ENCODE results near the gene SCIN. TPM values are rescaled to one million over a fixed set of nuclear protein-coding genes. Genes with fewer than 3 reads are reported as not detected.
A peak's percentile ranks its signal among the peaks of the same experiment; 100 is the strongest.

Gene SCIN
- total and polyA plus RNA-seq, 11 donors: 0.01 to 1.7 (median 0.87) TPM; not detected in 5

DNA sequence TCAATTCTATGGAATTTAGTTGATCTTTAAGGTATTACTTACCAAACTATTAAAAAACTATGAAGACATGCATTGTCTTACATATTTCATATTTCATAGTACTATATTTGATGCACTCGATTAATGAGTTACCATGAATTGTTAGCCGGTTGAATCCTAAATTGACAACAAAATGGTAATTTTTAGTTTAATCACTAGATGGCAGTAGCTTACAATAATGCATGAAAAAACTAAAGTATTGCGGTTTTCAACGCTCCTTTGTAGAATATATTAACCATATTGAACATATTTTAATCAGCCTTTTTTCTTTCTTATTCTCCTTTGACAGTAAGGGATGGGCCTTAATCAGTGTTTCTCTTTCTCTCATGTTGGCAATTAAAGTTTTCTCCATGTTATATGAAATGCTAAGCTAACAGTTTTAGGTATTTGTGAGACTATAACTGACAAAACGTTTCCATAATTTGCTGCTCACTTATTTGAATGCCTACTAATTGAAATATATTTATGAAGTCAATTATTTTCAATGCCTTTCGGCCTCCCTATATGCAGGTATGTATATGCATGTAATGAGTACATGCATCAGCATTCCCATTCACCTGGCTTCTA lies 68.4 kb downstream of the SCIN start:
- peak in 2 of 4 donors; percentile 36 to 67 for ATAC-seq
- no peaks in the 10 kb centered on the region for H3K9me3 ChIP-seq
- intact Hi-C loops (cut with DNase I): loop anchor here (1.0 to 10.0 kb wide), 10 partner anchors 43 to 624 kb away; partner anchors contain the start of gene ARL4A (in 1 of the 10)
- no peaks in the 10 kb centered on the region for H3K36me3 ChIP-seq
- peaks cover 0 to 5% (median 0%) of the 10 kb centered on the region in 9 donors for H3K27me3 ChIP-seq
- no peak for TF ChIP-seq POLR2A (IDR thresholded peaks at IDR 0.05)
- TF ChIP-seq, protein P1, sequence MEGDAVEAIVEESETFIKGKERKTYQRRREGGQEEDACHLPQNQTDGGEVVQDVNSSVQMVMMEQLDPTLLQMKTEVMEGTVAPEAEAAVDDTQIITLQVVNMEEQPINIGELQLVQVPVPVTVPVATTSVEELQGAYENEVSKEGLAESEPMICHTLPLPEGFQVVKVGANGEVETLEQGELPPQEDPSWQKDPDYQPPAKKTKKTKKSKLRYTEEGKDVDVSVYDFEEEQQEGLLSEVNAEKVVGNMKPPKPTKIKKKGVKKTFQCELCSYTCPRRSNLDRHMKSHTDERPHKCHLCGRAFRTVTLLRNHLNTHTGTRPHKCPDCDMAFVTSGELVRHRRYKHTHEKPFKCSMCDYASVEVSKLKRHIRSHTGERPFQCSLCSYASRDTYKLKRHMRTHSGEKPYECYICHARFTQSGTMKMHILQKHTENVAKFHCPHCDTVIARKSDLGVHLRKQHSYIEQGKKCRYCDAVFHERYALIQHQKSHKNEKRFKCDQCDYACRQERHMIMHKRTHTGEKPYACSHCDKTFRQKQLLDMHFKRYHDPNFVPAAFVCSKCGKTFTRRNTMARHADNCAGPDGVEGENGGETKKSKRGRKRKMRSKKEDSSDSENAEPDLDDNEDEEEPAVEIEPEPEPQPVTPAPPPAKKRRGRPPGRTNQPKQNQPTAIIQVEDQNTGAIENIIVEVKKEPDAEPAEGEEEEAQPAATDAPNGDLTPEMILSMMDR (IDR thresholded peaks at IDR 0.05): peak; percentile 55 to 86 (median 68)
- H3K4me1 ChIP-seq: peaks cover 0 to 14% (median 0%) of the 10 kb centered on the region in 12 donors
- no peak overlapping the region for H3K4me3 ChIP-seq
- no peak for DNase-seq
- H3K27ac ChIP-seq: no peak overlapping the region
- WGBS, 4 donors: 17 to 23% (median 20%) methylated on average over 6 of the region's 6 CpGs

DNA sequence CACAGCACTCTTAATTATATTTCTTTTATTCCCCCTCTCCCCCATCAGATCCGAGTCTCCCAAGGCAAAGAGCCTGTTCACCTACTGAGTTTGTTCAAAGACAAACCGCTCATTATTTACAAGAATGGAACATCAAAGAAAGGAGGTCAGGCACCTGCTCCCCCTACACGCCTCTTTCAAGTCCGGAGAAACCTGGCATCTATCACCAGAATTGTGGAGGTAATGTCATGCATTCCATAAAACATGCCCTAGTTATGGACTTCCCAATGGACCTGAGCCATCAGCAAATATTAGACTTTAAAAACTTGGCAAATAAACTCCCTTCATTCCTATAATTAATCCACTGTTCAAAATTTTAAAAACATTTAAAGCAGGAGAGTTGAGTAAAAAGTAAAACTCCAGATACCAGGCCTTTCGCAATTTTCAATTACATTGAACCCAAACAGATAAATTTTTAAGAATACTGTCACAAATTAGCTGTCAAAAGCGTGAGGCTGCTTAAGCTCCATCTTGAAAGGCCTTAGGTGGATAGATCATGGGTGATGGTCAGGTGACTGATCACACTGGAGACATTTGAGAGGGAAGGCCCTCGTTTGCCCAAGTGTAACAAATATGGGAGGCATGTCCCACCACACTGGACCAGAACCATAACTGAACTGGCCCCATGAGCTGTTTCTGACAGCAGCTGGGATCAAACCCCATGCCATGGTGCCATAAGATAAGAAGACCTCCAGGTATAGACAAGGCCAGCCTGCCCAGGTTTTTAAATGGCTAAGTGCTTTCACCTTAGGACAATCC lies 70.0 kb downstream of the SCIN start:
- H3K27ac ChIP-seq: no peak overlapping the region
- peaks cover 0 to 14% (median 0%) of the 10 kb centered on the region in 12 donors for H3K4me1 ChIP-seq
- TF ChIP-seq, protein P1 (IDR thresholded peaks at IDR 0.05): no peak
- TF ChIP-seq POLR2A (IDR thresholded peaks at IDR 0.05): no peak
- no peaks in the 10 kb centered on the region for H3K9me3 ChIP-seq
- WGBS, 4 donors: 86 to 94% (median 88%) methylated on average over 7 of the region's 7 CpGs
- no peak overlapping the region for H3K4me3 ChIP-seq
- no peaks in the 10 kb centered on the region for H3K36me3 ChIP-seq
- no peaks in the 10 kb centered on the region for H3K27me3 ChIP-seq
- intact Hi-C loops (cut with DNase I): loop anchor here in 3 of 10 donors (2.0 to 10.0 kb wide), 4 partner anchors 37 to 622 kb away; partner anchors contain the start of gene ARL4A (in 1 of the 3)
- DNase-seq: no peak
- no peak for ATAC-seq

DNA sequence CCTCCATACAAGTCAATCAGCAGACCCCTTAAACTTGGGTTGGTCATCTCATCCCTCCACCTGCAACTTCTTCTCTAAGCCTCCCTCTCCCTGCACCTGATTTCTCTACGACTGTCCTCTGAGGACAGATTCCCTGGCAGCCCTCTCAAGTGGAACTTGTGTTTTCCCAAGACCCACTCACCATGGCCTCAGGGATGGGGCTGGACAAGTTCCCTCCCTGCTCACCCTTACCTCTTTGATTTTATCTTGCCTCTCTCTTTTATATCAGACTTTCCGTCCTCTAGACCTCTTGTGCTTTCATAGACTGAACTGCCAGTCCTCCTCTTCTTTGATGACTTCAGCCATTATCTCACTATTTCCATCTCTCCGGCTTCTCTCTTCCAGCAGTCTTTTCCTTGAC lies 70.7 kb downstream of the SCIN start:
- TF ChIP-seq POLR2A (IDR thresholded peaks at IDR 0.05): no peak
- TF ChIP-seq, protein P1 (IDR thresholded peaks at IDR 0.05): no peak
- intact Hi-C loops (cut with DNase I): loop anchor here in 3 of 10 donors (2.0 to 10.0 kb wide), 4 partner anchors 36 to 622 kb away; partner anchors contain the start of gene ARL4A (in 1 of the 3)
- Histone ChIP-seq H3K27ac (no peak overlapping the region), H3K27me3 (no peaks in the 10 kb centered on the region), H3K4me3 (no peak overlapping the region), H3K9me3 (no peaks in the 10 kb centered on the region), H3K36me3 (no peaks in the 10 kb centered on the region), H3K4me1 (peaks cover 0 to 14% (median 0%) of the 10 kb centered on the region in 12 donors)
- 63 to 87% (median 83%) methylated on average over 3 of the region's 3 CpGs for WGBS, 4 donors
- ATAC-seq: no peak
- DNase-seq: no peak

DNA sequence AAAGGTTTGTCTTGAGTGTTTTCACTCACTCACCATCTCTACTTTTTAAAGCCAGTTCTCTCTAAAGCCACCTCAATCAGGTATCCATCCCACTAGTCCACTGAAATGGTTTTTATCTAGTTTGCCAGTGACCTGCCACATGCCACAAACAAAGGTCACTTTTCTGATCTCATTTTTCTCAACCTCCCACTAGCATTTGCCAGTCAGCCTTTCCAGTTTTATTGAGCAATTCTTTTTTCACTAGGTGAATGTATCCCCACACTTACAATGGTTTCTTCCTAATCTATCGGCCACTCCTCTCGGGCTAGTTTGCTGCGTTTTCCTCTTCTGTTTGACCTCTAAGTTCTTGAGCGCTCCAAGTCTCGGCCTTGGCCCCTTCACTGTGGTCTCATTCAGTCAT lies 72.0 kb downstream of the SCIN start:
- H3K27me3 ChIP-seq: no peaks in the 10 kb centered on the region
- WGBS, 4 donors: 92 to 97% (median 93%) methylated on average over 5 of the region's 5 CpGs
- DNase-seq (no peak), ATAC-seq (no peak)
- TF ChIP-seq, protein P1 (IDR thresholded peaks at IDR 0.05): no peak
- no peak for TF ChIP-seq POLR2A (IDR thresholded peaks at IDR 0.05)
- no peak overlapping the region for H3K27ac ChIP-seq
- peaks cover 0 to 14% (median 0%) of the 10 kb centered on the region in 12 donors for H3K4me1 ChIP-seq
- H3K9me3 ChIP-seq: no peaks in the 10 kb centered on the region
- no peaks in the 10 kb centered on the region for H3K36me3 ChIP-seq
- no peak overlapping the region for H3K4me3 ChIP-seq
- intact Hi-C loops (cut with DNase I): loop anchor here in 3 of 10 donors (5.0 to 10.0 kb wide), 3 partner anchors 35 to 58 kb away; partner anchors contain the start of gene ARL4A (in 1 of the 3)
